K562 treated with DMSO at 1 percent for 12 hours (cell line): ENCODE results near the gene STX1A. TPM values are rescaled to one million over a fixed set of nuclear protein-coding genes. Genes with fewer than 3 reads are reported as not detected.

Experiments
- total RNA-seq: library from RNA; unstranded; fragments of 300-600 nt; gene quantifications from 2 replicates; pipeline ENCODE4 v1.2.3, GENCODE V29; 2022; ENCODE audit not compliant: insufficient read depth

Gene STX1A
- total RNA-seq, result 10.1 and 15.4 TPM in 2 replicates

GRCh38 chr7:73718905-73719805 lies at the start of gene STX1A:
TSS of gene STX1A (minus strand) at chr7:73719669. CDS start at chr7:73719631, 38 bp downstream.

DNA sequence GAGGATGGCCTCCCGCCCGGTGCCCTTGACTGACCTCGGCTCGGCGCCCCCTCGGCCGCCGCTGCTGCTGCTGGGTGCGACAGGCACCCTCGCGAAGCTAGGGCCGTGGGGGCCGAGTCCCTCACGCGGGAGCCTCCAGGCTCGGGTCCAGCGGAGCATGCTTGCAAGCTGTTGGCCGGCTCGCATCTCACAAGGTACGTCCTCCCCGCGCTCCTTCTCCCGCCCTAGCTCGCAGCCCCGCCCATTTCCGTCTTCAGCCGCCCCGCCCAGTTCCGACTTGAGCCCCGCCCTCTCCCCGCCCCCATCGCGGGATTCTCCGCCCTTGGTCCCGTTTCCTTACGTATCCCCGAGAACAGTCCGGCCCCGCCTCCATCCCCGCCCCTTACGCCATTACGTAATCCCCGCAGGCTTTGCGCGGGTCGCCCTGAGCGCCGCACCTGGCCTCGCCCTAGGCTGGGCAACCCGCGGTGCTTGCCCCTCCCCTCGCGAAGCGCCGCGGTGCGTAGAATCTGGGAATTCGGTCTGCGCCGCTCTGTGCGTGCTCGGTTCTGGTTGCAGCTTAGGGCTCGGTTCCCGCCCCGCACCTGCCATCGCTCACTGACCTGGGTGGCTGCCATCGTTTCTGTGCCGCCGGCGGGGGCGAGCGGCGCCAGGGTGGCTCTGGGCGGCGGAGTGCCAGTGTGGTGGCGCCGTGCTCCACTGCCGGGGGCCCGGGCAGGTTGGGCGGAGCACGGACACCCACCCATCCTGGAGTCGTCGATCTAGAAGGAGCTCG lies 19.3 kb upstream of the STX1A start, which contains the start of gene ABHD11:
TSS of gene ABHD11 (minus strand) at position 191 of the 775 bp plus-strand sequence. CDS start at position 159, 32 bp downstream.

DNA sequence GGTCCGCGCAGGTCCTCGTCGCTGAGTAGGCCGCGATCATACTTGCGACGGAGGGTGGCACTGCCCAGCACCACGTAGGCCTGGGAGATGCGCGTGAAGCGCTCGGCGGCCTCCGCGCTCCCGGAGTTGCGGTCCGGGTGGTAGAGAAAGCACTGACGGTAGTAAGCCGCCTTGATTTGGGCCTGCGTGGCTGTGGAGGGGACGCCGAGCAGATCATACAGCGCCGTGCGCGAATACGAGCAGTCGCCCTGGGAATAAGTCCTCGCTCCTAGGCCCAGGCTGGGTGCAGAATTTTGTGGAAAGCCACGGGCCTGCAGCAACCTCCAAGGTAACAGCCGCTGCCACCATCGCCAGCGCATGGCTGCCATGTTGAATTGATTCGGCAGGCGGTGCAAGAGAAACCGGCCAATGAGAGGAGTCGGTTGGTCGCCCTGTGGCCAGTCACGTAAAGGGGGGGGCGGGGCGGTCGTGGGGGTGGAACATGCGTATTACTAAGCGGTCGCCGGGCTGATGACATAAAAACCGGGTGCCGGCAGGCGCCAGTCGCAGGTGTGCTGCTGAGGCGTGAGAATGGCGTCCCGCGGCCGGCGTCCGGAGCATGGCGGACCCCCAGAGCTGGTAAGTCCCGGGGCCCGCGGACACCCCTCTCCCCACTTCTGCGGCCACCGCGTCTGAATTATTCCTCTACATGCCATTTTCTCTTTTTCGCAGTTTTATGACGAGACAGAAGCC lies 36.2 kb downstream of the STX1A start, which contains the start of the genes BUD23 and DNAJC30:
TSS of gene BUD23 (plus strand) at position 542 of the 732 bp plus-strand sequence. CDS start at position 571, 29 bp downstream.
TSS of gene DNAJC30 (minus strand) at position 398 of the 732 bp plus-strand sequence. CDS start at position 368, 30 bp downstream.

DNA sequence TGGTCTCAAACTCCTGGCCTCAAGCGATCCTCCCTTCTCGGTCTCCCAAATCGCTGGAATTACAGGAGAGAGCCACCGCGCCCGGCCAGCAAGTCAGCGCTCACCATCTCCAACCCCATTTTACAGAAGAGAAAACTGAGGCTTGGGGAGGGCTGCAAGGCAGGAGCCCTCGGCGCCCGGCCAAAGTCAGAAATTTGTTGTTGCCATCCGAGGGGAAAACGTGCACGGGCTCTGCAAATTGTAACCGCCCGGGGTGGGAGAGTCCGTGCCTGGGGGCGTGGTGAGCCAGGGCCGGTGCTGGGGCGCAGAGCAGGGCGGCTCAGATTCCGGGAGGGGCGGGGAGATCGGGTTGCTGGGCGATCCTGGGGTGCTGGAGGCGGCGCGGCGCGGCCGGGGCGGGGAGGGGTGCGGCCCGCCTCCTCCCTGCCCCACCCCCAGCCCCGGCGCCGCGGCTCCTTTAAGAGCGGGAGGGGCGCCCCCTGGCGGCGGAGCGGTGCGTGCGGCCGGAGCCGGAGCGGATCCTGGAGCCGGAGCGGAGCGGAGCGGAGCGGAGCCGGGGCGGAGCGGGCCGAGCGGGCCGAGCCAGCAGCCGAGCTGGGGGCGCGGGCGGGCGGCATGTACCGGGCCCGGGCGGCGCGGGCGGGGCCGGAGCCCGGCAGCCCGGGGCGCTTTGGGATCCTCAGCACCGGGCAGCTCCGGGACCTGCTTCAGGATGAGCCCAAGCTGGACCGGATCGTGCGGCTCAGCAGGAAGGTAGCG lies 51.9 kb downstream of the STX1A start, which contains the start of gene VPS37D:
TSS of gene VPS37D (plus strand) at position 488 of the 759 bp plus-strand sequence. CDS start at position 616, 128 bp downstream.

Other genes with a start within 250 kb of the STX1A start
- 23.5 and 79.9 TPM in 2 replicates for gene BAZ1B, start 197.4 kb downstream of the STX1A start, total RNA-seq
- gene BCL7B, start 162.0 kb downstream of the STX1A start, total RNA-seq, result 78.6 and 99.6 TPM in 2 replicates
- gene TBL2, start 141.1 kb downstream of the STX1A start, total RNA-seq, result 39.9 and 48.8 TPM in 2 replicates
- gene MLXIPL, start 95.1 kb downstream of the STX1A start, total RNA-seq, result 12.2 and 28.9 TPM in 2 replicates
- 2.9 and 4.6 TPM in 2 replicates for gene VPS37D, start 51.8 kb downstream of the STX1A start, total RNA-seq
- 4.2 and 6.4 TPM in 2 replicates for gene DNAJC30, start 36.2 kb downstream of the STX1A start, total RNA-seq
- gene BUD23, start 36.1 kb downstream of the STX1A start, total RNA-seq, result 129 and 139 TPM in 2 replicates
- gene ABHD11, start 19.1 kb upstream of the STX1A start, total RNA-seq, result 16.4 and 16.9 TPM in 2 replicates
- not detected in 2 replicates for gene CLDN3, start 50.6 kb upstream of the STX1A start, total RNA-seq
- 0.14 and 0.34 TPM in 2 replicates for gene CLDN4, start 111.3 kb upstream of the STX1A start, total RNA-seq
- not detected in 2 replicates for gene METTL27, start 122.8 kb upstream of the STX1A start, total RNA-seq
- gene TMEM270, start 141.5 kb upstream of the STX1A start, total RNA-seq, result not detected in 2 replicates